Activated CD4-positive, alpha-beta memory T cell treated with anti-CD3 and anti-CD28 coated beads, Interleukin-2, amount 10 ng/mL, durations not matched to agents 7 days and 5 days (primary cell): ENCODE results near the gene SIPA1L3. TPM values are rescaled to one million over a fixed set of nuclear protein-coding genes. Genes with fewer than 3 reads are reported as not detected.
A peak's percentile ranks its signal among the peaks of the same experiment; 100 is the strongest.

ENCODE experiments used
- CTCF ChIA-PET: fragments of 350-600 bp; sonication (Branson Sonifier 250); formaldehyde crosslinking; loops from one replicate; lab custom pipeline; 2021; ENCODE audit warnings: antibody characterized with exemption, inconsistent platforms; lab: Charles Lee
- POLR2A ChIA-PET: fragments of 350-600 bp; sonication (Branson Sonifier 250); formaldehyde crosslinking; loops from one replicate; lab custom pipeline; 2021; ENCODE audit warnings: antibody characterized with exemption; lab: Charles Lee
- DNase-seq: peaks from one replicate; pipeline ENCODE4 v3.0.0-alpha.2; 2020
- H3K27ac Mint-ChIP-seq: one replicate; pipeline ENCODE4 v1.8.0; 2021; ENCODE audit warnings: mild to moderate bottlenecking, mixed read lengths
- H3K27me3 Mint-ChIP-seq: one replicate; pipeline ENCODE4 v1.8.0; 2021; ENCODE audit warnings: mixed read lengths
- H3K36me3 Mint-ChIP-seq: one replicate; pipeline ENCODE4 v1.8.0; 2021; ENCODE audit warnings: low read depth, mixed read lengths
- H3K4me1 Mint-ChIP-seq: one replicate; pipeline ENCODE4 v1.8.0; 2021; ENCODE audit warnings: mixed read lengths
- H3K4me3 Mint-ChIP-seq: one replicate; pipeline ENCODE4 v1.8.0; 2021; ENCODE audit warnings: mild to moderate bottlenecking, mixed read lengths
- H3K9me3 Mint-ChIP-seq: one replicate; pipeline ENCODE4 v1.8.0; 2021; ENCODE audit warnings: mixed read lengths
- total RNA-seq, 2 experiments: library from RNA; stranded (reverse); gene quantifications; one replicate each; pipeline ENCODE4 v1.2.3, GENCODE V29; 2021

SIPA1L3 gene
- total RNA-seq, 2 experiments from 2014 or later: 13.6 to 15.2 TPM

GRCh38 chr19:38076337-38076736, 169.3 kb downstream of the SIPA1L3 start:
- no peak overlapping the region for H3K4me3 Mint-ChIP-seq
- H3K9me3 Mint-ChIP-seq: peaks cover 4% of the 10 kb centered on the region
- DNase-seq: no peak
- no peak overlapping the region for H3K27ac Mint-ChIP-seq
- POLR2A ChIA-PET: no interaction called here
- no peaks in the 10 kb centered on the region for H3K27me3 Mint-ChIP-seq
- peaks cover 13% of the 10 kb centered on the region for H3K4me1 Mint-ChIP-seq
- no peaks in the 10 kb centered on the region for H3K36me3 Mint-ChIP-seq
- CTCF ChIA-PET: no interaction called here

- DNase-seq: no peak
- Mint-ChIP-seq H3K27ac (no peak overlapping the region), H3K4me1 (peaks cover 13% of the 10 kb centered on the region), H3K9me3 (peaks cover 4% of the 10 kb centered on the region), H3K4me3 (no peak overlapping the region), H3K36me3 (peaks cover 2% of the 10 kb centered on the region), H3K27me3 (no peaks in the 10 kb centered on the region)
- CTCF ChIA-PET: no interaction called here
- POLR2A ChIA-PET: no interaction called here
Observed at GRCh38 chr19:38078302-38078930, 171.4 kb downstream of the SIPA1L3 start.

DNA sequence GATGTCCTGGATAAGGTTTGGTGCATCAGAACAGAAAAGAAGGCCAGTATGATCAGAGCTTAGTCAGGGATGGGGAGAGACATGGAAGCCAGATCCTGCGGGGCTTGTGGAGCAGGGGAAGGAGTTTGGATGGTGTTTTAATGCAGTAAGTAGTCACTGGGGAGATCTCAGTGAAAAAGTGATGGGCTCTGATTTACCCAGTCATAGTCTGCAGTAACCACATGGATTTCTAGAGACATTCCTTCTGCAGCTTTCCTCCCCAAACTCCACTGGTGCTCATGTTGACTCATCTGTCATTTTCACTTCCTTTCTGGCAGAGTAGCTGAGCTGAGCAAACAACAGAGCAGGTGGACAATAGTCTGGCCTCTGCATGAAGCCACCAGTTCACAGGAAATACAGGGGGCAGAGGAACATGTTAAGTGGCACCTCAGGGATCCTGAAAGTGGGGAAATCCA, 172.9 kb downstream of the SIPA1L3 start:
- CTCF ChIA-PET: interaction anchor here (0.6 kb wide), 1 partner anchor 18 kb away, joined by 4 read pairs; no protein-coding TSS in a partner anchor
- no peaks in the 10 kb centered on the region for H3K27me3 Mint-ChIP-seq

GRCh38 chr19:38081547-38082255, 174.7 kb downstream of the SIPA1L3 start:
- ChIA-PET POLR2A (no interaction called here), CTCF (no interaction called here)
- DNase-seq: no peak
- Mint-ChIP-seq H3K27ac (no peak overlapping the region), H3K4me1 (peaks cover 13% of the 10 kb centered on the region), H3K4me3 (no peak overlapping the region), H3K9me3 (peaks cover 4% of the 10 kb centered on the region), H3K27me3 (no peaks in the 10 kb centered on the region), H3K36me3 (peaks cover 2% of the 10 kb centered on the region)

More for the DNA sequence above, 172.9 kb downstream of the SIPA1L3 start:
- Mint-ChIP-seq H3K4me3 (no peak overlapping the region), H3K36me3 (peaks cover 2% of the 10 kb centered on the region), H3K4me1 (peaks cover 13% of the 10 kb centered on the region), H3K27ac (no peak overlapping the region), H3K9me3 (peaks cover 4% of the 10 kb centered on the region)
- no peak for DNase-seq
- POLR2A ChIA-PET: no interaction called here

DNA sequence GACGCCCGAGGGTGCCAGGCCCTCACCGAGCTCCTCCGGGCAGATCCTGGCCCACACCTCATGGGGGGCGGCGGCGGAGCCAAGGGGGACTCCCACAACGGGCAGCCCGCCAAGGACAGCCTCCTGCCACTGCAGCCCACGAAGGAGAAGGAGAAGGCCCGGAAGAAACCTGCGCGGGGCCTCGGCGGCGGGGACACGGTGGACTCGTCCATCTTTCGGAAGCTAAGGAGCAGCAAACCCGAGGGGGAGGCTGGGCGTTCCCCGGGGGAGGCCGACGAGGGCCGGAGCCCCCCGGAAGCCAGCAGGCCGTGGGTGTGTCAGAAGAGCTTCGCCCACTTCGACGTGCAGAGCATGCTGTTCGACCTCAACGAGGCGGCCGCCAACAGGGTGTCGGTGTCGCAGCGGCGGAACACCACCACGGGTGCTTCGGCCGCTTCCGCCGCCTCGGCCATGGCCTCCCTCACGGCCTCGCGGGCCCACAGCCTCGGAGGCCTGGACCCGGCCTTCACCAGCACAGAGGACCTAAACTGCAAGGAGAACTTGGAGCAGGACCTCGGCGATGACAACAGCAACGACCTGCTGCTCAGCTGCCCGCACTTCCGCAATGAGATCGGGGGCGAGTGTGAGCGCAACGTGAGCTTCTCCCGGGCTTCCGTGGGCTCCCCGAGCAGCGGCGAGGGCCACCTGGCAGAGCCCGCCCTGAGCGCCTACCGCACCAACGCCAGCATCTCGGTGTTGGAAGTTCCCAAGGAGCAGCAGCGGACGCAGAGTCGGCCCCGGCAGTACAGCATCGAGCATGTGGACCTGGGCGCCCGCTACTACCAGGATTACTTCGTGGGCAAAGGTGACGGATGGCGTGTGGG, 175.5 kb downstream of the SIPA1L3 start:
- Mint-ChIP-seq H3K27me3 (no peaks in the 10 kb centered on the region), H3K27ac (no peak overlapping the region), H3K9me3 (peaks cover 4% of the 10 kb centered on the region), H3K4me1 (peaks cover 13% of the 10 kb centered on the region), H3K36me3 (peaks cover 2% of the 10 kb centered on the region), H3K4me3 (no peak overlapping the region)
- DNase-seq: no peak
- ChIA-PET CTCF (no interaction called here), POLR2A (no interaction called here)

DNA sequence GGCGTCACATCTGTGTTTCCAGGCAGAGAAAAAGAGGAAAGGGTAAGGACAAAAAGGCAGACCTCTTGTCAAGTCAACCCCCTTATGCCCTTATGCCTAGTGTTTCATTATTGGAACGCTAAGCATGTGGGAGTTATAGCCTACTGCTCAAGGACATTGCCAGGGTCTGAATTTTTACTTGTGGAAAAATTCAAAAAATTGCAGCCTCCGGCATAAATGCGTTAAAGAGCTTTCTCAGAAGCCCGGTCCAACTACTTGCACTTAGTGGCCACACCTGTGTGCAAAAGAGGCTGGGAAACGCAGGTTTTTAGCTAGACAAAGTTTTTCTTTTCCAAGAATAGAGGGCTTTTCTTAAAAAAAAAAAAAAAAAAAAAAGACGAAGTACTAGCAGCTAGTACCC, 177.2 kb downstream of the SIPA1L3 start:
- H3K4me1 Mint-ChIP-seq: peaks cover 12% of the 10 kb centered on the region
- no peaks in the 10 kb centered on the region for H3K9me3 Mint-ChIP-seq
- no peak overlapping the region for H3K27ac Mint-ChIP-seq
- H3K4me3 Mint-ChIP-seq: no peak overlapping the region
- H3K27me3 Mint-ChIP-seq: no peaks in the 10 kb centered on the region
- CTCF ChIA-PET: interaction anchor here (0.7 kb wide), 1 partner anchor 81 kb away, joined by 3 read pairs; no protein-coding TSS in a partner anchor
- peaks cover 2% of the 10 kb centered on the region for H3K36me3 Mint-ChIP-seq
- DNase-seq: no peak
- POLR2A ChIA-PET: interaction anchor here (0.8 kb wide), 1 partner anchor 35 kb away, joined by 4 read pairs; no protein-coding TSS in a partner anchor

GRCh38 chr19:38089440-38089839, 182.4 kb downstream of the SIPA1L3 start:
- POLR2A ChIA-PET: no interaction called here
- CTCF ChIA-PET: no interaction called here
- Mint-ChIP-seq H3K36me3 (no peaks in the 10 kb centered on the region), H3K27me3 (no peaks in the 10 kb centered on the region), H3K4me3 (no peak overlapping the region), H3K27ac (no peak overlapping the region), H3K9me3 (no peaks in the 10 kb centered on the region), H3K4me1 (no peaks in the 10 kb centered on the region)
- no peak for DNase-seq

DNA sequence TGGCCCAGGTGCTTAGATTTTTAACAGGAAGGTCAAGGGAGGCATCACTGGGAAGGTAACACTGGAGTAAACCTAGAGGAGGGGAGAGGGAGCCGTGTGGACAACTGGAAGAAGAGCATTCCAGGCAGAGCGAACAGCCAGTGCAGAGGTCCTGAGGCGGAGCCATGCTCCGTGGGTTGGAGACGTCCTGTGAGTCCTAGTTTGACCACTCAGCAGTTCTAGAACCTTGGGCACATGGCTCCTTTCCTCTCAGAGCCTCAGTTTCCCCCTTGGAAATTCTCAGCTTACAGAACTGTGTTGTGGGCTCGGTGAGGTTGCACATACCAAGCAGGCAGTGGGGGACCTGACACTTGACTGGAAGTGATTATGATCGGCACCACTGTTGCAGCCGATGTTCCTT, 186.1 kb downstream of the SIPA1L3 start:
- Mint-ChIP-seq H3K4me1 (no peaks in the 10 kb centered on the region), H3K4me3 (no peak overlapping the region)
- CTCF ChIA-PET: no interaction called here

DNA sequence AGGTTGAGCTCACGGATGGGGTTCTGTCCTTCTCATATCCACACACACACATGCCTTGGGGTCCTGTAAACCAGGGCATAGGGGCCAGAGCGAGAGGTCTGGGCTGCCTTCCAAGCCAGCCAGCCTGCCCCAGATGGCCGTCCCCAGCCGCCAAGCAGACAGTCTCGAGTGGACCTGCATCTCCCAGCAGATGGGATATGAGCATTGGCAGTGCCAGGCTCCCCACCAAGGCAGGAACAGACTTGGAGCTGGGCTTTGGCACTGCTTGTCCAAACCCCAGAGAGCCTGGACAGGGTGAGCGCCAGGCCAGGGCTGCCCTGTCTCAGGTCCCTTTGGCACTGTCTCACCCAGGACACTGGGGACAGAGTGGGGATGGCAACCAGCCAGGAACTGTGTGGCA, 186.6 kb downstream of the SIPA1L3 start:
- H3K36me3 Mint-ChIP-seq: no peaks in the 10 kb centered on the region
- H3K27me3 Mint-ChIP-seq: no peaks in the 10 kb centered on the region
- H3K27ac Mint-ChIP-seq: no peak overlapping the region
- no peaks in the 10 kb centered on the region for H3K4me1 Mint-ChIP-seq
- ChIA-PET POLR2A (no interaction called here), CTCF (interaction anchor here (1.7 kb wide), 1 partner anchor 52 kb away, joined by 3 read pairs; no protein-coding TSS in a partner anchor)
- H3K9me3 Mint-ChIP-seq: no peaks in the 10 kb centered on the region
- no peak for DNase-seq
- H3K4me3 Mint-ChIP-seq: no peak overlapping the region

More for the DNA sequence above, 186.1 kb downstream of the SIPA1L3 start:
- DNase-seq: no peak
- Mint-ChIP-seq H3K36me3 (no peaks in the 10 kb centered on the region), H3K27ac (no peak overlapping the region), H3K9me3 (no peaks in the 10 kb centered on the region), H3K27me3 (no peaks in the 10 kb centered on the region)
- POLR2A ChIA-PET: no interaction called here

DNA sequence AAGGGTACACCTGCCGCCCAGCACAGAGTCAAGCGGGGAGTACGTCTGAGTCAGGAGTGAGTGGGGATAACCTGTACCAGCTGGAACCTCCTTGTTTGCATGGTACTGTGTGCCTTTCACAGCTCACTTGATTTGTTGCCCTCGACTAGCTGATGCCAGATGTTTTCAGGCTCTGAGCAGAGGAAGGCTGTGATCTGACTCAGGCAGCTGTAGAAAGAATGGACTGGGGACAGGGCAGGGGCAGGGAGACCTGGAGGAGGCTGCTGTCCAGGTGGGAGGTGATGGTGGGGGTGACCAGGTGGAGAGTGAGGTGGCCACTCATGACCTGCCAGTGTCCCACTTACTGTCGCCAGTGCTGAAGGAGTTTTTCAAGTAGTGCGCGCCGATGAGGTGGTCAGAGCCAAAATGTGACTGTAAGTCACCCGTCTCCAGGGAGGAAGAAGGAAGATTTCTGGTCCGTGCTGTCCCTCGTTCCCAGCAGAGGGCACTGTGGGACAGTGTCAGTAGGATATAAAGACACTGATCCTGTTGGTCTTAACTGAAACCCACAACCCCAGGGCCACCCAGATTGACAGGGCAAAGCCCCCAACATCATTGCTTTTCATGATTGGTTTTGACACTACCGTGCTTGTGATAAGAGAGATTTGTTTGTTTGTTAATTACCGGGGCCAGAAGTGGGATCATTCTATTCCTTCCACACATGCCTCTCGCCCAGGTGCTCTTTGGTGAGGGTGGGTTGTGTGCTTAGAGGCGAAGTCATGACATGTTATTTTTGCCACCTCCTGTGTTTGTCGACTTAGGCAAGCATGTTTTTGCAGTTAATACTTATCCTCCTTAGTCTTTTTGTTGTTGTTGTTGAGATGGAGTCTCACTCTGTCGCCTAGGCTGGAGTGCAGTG, 188.7 kb downstream of the SIPA1L3 start:
- Mint-ChIP-seq H3K36me3 (peaks cover 12% of the 10 kb centered on the region), H3K4me3 (no peak overlapping the region), H3K27me3 (no peaks in the 10 kb centered on the region), H3K4me1 (no peaks in the 10 kb centered on the region), H3K27ac (no peak overlapping the region), H3K9me3 (peaks cover 6% of the 10 kb centered on the region)
- DNase-seq: peak; percentile 59
- POLR2A ChIA-PET: no interaction called here
- CTCF ChIA-PET: interaction anchor here (1.0 to 1.6 kb wide), 3 partner anchors 19 to 193 kb away, joined by 3 to 7 read pairs (median 3); no protein-coding TSS in a partner anchor

- POLR2A ChIA-PET: no interaction called here
- no peak for DNase-seq
- H3K9me3 Mint-ChIP-seq: peaks cover 6% of the 10 kb centered on the region
- H3K4me3 Mint-ChIP-seq: no peak overlapping the region
- no peaks in the 10 kb centered on the region for H3K27me3 Mint-ChIP-seq
- CTCF ChIA-PET: no interaction called here
- peaks cover 23% of the 10 kb centered on the region for H3K36me3 Mint-ChIP-seq
- no peaks in the 10 kb centered on the region for H3K4me1 Mint-ChIP-seq
- H3K27ac Mint-ChIP-seq: no peak overlapping the region
Observed at GRCh38 chr19:38099966-38100365, 193.0 kb downstream of the SIPA1L3 start.

DNA sequence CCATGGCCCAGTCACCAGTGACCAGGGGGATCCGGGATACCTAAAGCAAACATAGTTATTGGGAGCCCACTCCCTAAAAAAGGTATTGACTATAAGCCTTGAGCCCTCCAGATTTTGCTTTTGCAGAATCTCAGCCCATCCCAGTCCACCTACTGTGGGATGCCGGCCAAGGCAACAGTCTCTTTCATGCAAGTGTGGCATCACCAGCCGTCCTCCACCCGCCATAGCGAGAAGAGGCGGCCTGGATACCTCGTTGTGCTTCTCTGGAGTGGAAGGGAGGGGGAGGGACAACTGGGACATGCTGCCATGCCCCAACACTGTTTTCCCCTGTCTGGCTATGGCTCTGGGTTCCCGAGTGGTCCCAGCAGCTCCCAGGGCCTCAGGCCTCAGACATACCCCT, 193.6 kb downstream of the SIPA1L3 start:
- H3K4me3 Mint-ChIP-seq: no peak overlapping the region
- CTCF ChIA-PET: no interaction called here
- peaks cover 6% of the 10 kb centered on the region for H3K9me3 Mint-ChIP-seq
- no peaks in the 10 kb centered on the region for H3K27me3 Mint-ChIP-seq
- no peak overlapping the region for H3K27ac Mint-ChIP-seq
- POLR2A ChIA-PET: no interaction called here
- H3K4me1 Mint-ChIP-seq: no peaks in the 10 kb centered on the region
- DNase-seq: no peak
- H3K36me3 Mint-ChIP-seq: peaks cover 23% of the 10 kb centered on the region
